Bronchial smooth muscle cell (primary cell): ENCODE results near the gene IL23A. TPM values are rescaled to one million over a fixed set of nuclear protein-coding genes. Genes with fewer than 3 reads are reported as not detected.

Experiments
- total RNA-seq: library from RNA; depleted of rRNA; stranded (reverse); fragments of >200 nt; gene quantifications from 2 replicates; pipeline ENCODE4 v1.2.1, GENCODE V29; 2014

The IL23A gene
- total RNA-seq, result 0.09 TPM in 1 of 2 replicates, not detected in the other

GRCh38 chr12:56338308-56339157 is at the start of gene IL23A:
Gene IL23A, plus strand, starts transcription at chr12:56338884. Its CDS starts 161 bp downstream, at chr12:56339045.

GRCh38 chr12:56299853-56300643 is 38.6 kb upstream of the IL23A start, which contains the start of gene CS:
Gene CS, minus strand, starts transcription at chr12:56300330. Its CDS starts 129 bp downstream, at chr12:56300201.

GRCh38 chr12:56315622-56316473 is 22.8 kb upstream of the IL23A start, which contains the start of gene CNPY2:
Gene CNPY2, minus strand, starts transcription at chr12:56315988. Its CDS starts 771 bp downstream, at chr12:56315217.

GRCh38 chr12:56333679-56334489 is 4.8 kb upstream of the IL23A start, which contains the start of gene PAN2:
Gene PAN2, minus strand, starts transcription at chr12:56334000. Its CDS starts 906 bp downstream, at chr12:56333094.

GRCh38 chr12:56359851-56360767 is 21.4 kb downstream of the IL23A start, which contains the start of gene STAT2:
Gene STAT2, minus strand, starts transcription at chr12:56360107. Its CDS starts 3,536 bp downstream, at chr12:56356571.

GRCh38 chr12:56362130-56363059 is 23.7 kb downstream of the IL23A start, which contains the start of gene APOF:
Gene APOF, minus strand, starts transcription at chr12:56362857. Its CDS starts 112 bp downstream, at chr12:56362745.

Other genes with a start within 250 kb of the IL23A start
- 86.1 and 108 TPM in 2 replicates for gene PA2G4, start 234.3 kb upstream of the IL23A start, total RNA-seq
- 3,876 and 6,422 TPM in 2 replicates for gene RPL41, start 222.3 kb upstream of the IL23A start, total RNA-seq
- gene ZC3H10, start 220.6 kb upstream of the IL23A start, total RNA-seq, result 6.0 and 8.2 TPM in 2 replicates
- gene ESYT1, start 210.6 kb upstream of the IL23A start, total RNA-seq, result 138 and 202 TPM in 2 replicates
- gene MYL6B, start 186.3 kb upstream of the IL23A start, total RNA-seq, result 124 and 137 TPM in 2 replicates
- 2,436 and 3,376 TPM in 2 replicates for gene MYL6, start 180.5 kb upstream of the IL23A start, total RNA-seq
- 46.7 and 55.5 TPM in 2 replicates for gene SMARCC2, start 149.4 kb upstream of the IL23A start, total RNA-seq
- gene RNF41, start 117.0 kb upstream of the IL23A start, total RNA-seq, result 81.8 and 103 TPM in 2 replicates
- gene NABP2, start 114.5 kb upstream of the IL23A start, total RNA-seq, result 26.0 and 27.6 TPM in 2 replicates
- 0.26 and 0.47 TPM in 2 replicates for gene SLC39A5, start 108.8 kb upstream of the IL23A start, total RNA-seq
- gene ANKRD52, start 80.5 kb upstream of the IL23A start, total RNA-seq, result 8.4 and 15.8 TPM in 2 replicates
- 9.1 and 10.2 TPM in 2 replicates for gene COQ10A, start 71.9 kb upstream of the IL23A start, total RNA-seq
- gene CS, start 38.6 kb upstream of the IL23A start, total RNA-seq, result 55.3 and 69.0 TPM in 2 replicates
- 68.4 and 84.2 TPM in 2 replicates for gene CNPY2, start 22.9 kb upstream of the IL23A start, total RNA-seq
- gene PAN2, start 4.9 kb upstream of the IL23A start, total RNA-seq, result 21.8 and 27.2 TPM in 2 replicates
- 276 and 289 TPM in 2 replicates for gene STAT2, start 21.2 kb downstream of the IL23A start, total RNA-seq
- gene APOF, start 24.0 kb downstream of the IL23A start, total RNA-seq, result not detected in 2 replicates
- 2.5 and 4.1 TPM in 2 replicates for gene TIMELESS, start 110.5 kb downstream of the IL23A start, total RNA-seq
- gene MIP, start 115.8 kb downstream of the IL23A start, total RNA-seq, result not detected in 2 replicates
- 0.94 and 1.6 TPM in 2 replicates for gene SPRYD4, start 129.7 kb downstream of the IL23A start, total RNA-seq
- 0.09 and 0.16 TPM in 2 replicates for gene GLS2, start 149.3 kb downstream of the IL23A start, total RNA-seq
- 9.3 and 9.5 TPM in 2 replicates for gene RBMS2, start 182.9 kb downstream of the IL23A start, total RNA-seq